Measurements from ENCODE around the gene TSBP1. TPM values are rescaled to one million over a fixed set of nuclear protein-coding genes. Genes with fewer than 3 reads are reported as not detected.

TSBP1 gene
- total RNA-seq, 1 donor = not detected

DNA sequence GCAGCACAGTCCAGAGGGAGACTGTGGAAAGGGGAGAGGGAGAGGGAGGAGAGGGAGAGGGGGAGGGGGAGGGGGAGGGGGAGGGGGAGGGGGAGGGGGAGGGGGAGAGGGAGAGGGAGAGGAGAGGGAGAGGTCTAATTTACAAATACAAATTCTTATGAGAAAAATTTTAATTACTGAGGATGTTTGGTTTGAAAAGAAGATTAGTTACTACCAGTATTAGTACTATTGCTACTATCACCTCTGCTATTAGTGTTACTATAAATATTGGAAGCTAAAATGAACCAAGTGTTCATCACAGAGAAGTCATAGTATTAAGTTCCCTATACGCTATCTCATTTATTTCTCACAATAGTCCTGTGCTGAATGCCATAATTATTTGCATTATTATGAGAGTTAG, 14.3 kb upstream of the TSBP1 start:
- H3K4me1 ChIP-seq (ENCODE audit: insufficient read depth, low read length) = no peaks in the 10 kb centered on the region
- no peaks in the 10 kb centered on the region for H4K20me1 ChIP-seq (ENCODE audit: insufficient read depth, low read length)
- H3K4me3 ChIP-seq (ENCODE audit: insufficient read depth, low read length) = no peak overlapping the region
- peaks cover 6% of the 10 kb centered on the region for H3K27me3 ChIP-seq (ENCODE audit: insufficient read depth, low read length)
- TF ChIP-seq, protein P1, sequence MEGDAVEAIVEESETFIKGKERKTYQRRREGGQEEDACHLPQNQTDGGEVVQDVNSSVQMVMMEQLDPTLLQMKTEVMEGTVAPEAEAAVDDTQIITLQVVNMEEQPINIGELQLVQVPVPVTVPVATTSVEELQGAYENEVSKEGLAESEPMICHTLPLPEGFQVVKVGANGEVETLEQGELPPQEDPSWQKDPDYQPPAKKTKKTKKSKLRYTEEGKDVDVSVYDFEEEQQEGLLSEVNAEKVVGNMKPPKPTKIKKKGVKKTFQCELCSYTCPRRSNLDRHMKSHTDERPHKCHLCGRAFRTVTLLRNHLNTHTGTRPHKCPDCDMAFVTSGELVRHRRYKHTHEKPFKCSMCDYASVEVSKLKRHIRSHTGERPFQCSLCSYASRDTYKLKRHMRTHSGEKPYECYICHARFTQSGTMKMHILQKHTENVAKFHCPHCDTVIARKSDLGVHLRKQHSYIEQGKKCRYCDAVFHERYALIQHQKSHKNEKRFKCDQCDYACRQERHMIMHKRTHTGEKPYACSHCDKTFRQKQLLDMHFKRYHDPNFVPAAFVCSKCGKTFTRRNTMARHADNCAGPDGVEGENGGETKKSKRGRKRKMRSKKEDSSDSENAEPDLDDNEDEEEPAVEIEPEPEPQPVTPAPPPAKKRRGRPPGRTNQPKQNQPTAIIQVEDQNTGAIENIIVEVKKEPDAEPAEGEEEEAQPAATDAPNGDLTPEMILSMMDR (IDR thresholded peaks at IDR 0.05; ENCODE audit: extremely low read depth, low read depth, low read length) = no peak
- no peaks in the 10 kb centered on the region for H3K9me3 ChIP-seq (ENCODE audit: low read depth, low read length)
- no peak overlapping the region for H2AFZ ChIP-seq (ENCODE audit: low read length)
- DNase-seq (ENCODE audit: insufficient read length, low spot score, missing footprints) = no peak
- H3K27ac ChIP-seq (ENCODE audit: low read depth, low read length) = no peak overlapping the region
- no peak overlapping the region for H3K4me2 ChIP-seq (ENCODE audit: insufficient read depth, low read length)
- no peaks in the 10 kb centered on the region for H3K79me2 ChIP-seq (ENCODE audit: insufficient read depth, low read length)
- H3K36me3 ChIP-seq (ENCODE audit: insufficient read depth, low read length) = no peaks in the 10 kb centered on the region

DNA sequence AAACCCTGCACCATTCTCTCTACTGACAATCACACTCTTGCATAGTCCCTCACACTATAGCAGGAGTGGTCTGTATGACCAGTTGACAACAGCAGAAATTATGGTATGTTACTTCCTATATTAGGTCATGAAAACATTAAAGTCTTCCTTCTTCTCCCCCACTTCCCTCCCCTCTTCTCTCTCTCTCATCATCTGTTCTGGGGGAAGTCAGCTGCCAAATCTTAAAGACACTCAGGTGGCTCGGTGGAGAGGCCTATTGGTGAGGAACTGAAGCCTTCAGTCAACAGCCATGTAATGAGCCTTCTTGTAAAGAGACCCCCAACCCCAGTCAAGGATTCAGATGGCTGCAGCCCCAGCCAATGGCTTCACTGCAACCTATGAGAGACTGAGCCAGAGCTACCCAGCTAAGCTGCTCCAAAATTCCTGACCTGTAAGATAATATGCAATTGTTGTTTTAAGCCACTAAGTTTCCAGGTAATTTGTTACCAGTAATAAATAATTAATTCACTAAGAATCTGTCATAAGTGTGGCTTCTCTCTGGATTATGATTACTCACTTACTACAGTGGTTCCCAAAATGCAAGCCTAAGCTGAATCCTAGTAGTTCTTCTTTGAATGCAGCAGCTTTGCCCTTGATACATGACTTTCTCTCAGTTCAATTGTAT, 11.2 kb upstream of the TSBP1 start:
- Histone ChIP-seq H3K9me3 (ENCODE audit: low read depth, low read length) (no peaks in the 10 kb centered on the region), H3K4me2 (ENCODE audit: insufficient read depth, low read length) (no peak overlapping the region), H3K4me3 (ENCODE audit: insufficient read depth, low read length) (no peak overlapping the region), H3K27me3 (ENCODE audit: insufficient read depth, low read length) (no peaks in the 10 kb centered on the region), H3K79me2 (ENCODE audit: insufficient read depth, low read length) (no peaks in the 10 kb centered on the region), H4K20me1 (ENCODE audit: insufficient read depth, low read length) (no peaks in the 10 kb centered on the region), H2AFZ (ENCODE audit: low read length) (no peak overlapping the region), H3K27ac (ENCODE audit: low read depth, low read length) (no peak overlapping the region), H3K36me3 (ENCODE audit: insufficient read depth, low read length) (no peaks in the 10 kb centered on the region), H3K4me1 (ENCODE audit: insufficient read depth, low read length) (no peaks in the 10 kb centered on the region)
- no peak for DNase-seq (ENCODE audit: insufficient read length, low spot score, missing footprints)
- TF ChIP-seq, protein P1 (IDR thresholded peaks at IDR 0.05; ENCODE audit: extremely low read depth, low read depth, low read length) = no peak

DNA sequence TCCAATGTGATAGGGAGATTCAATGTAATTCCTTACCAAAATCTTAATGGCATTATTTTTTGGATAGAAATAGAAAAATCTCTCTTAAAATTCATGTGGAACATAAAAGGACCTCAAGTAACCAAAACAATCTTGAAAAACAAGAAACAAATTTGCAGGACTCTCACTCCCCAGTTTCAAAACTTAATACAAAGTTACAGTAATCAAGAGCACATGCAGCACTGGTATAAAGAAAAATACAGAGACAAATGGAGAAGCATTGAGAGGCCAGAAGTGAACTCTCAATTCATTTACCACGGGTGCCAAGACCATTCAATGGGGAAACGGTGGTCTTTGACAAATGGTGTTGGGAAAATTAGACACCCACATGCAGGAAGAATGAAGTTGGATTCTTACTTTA, 7.8 kb upstream of the TSBP1 start:
- no peak overlapping the region for H3K4me3 ChIP-seq (ENCODE audit: insufficient read depth, low read length)
- no peak overlapping the region for H3K27ac ChIP-seq (ENCODE audit: low read depth, low read length)
- no peaks in the 10 kb centered on the region for H3K9me3 ChIP-seq (ENCODE audit: low read depth, low read length)
- TF ChIP-seq, protein P1 (IDR thresholded peaks at IDR 0.05; ENCODE audit: extremely low read depth, low read depth, low read length) = no peak
- H3K27me3 ChIP-seq (ENCODE audit: insufficient read depth, low read length) = no peaks in the 10 kb centered on the region
- no peaks in the 10 kb centered on the region for H3K36me3 ChIP-seq (ENCODE audit: insufficient read depth, low read length)
- no peak overlapping the region for H2AFZ ChIP-seq (ENCODE audit: low read length)
- no peak overlapping the region for H3K4me2 ChIP-seq (ENCODE audit: insufficient read depth, low read length)
- H4K20me1 ChIP-seq (ENCODE audit: insufficient read depth, low read length) = no peaks in the 10 kb centered on the region
- no peaks in the 10 kb centered on the region for H3K79me2 ChIP-seq (ENCODE audit: insufficient read depth, low read length)
- DNase-seq (ENCODE audit: insufficient read length, low spot score, missing footprints) = no peak
- no peaks in the 10 kb centered on the region for H3K4me1 ChIP-seq (ENCODE audit: insufficient read depth, low read length)

DNA sequence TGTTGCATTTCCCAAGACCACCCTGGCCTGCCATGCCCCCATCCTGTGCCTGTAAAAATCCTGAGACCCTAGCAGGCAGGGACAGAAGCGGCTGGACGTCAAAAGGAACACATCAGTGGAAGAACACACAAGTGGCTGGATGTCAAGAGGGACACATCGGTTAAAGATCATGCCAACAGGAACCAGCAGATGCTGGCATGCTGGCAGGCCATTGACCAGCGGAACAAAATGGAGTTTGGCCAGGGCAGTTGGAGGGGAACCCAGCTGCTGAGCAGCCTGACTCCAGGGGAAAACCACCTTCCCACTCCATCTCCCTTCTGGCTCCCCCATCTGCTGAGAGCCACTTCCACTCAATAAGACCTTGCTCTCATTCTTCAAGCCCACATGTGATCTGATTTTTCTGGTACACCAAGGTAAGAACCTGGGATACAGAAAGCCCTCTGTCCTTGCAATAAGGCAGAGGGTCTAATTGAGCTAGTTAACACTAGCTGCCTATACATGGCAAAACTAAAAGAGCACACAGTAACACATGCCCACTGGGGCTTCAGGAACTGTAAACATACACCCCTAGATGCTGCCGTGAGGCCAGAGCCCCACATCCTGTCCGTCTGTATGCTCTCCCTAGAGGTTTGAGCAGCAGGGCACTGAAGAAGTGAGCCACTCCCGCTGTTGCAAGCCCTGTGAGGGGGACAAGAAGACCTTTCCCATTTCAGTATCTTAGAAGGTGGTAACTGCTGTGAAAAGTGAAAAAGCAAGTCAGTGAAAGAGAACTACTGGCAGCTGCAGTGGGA, 4.2 kb upstream of the TSBP1 start:
- Histone ChIP-seq H3K36me3 (ENCODE audit: insufficient read depth, low read length) (no peaks in the 10 kb centered on the region), H3K4me2 (ENCODE audit: insufficient read depth, low read length) (no peak overlapping the region), H3K27me3 (ENCODE audit: insufficient read depth, low read length) (no peaks in the 10 kb centered on the region), H3K9me3 (ENCODE audit: low read depth, low read length) (no peaks in the 10 kb centered on the region), H2AFZ (ENCODE audit: low read length) (no peak overlapping the region), H4K20me1 (ENCODE audit: insufficient read depth, low read length) (no peaks in the 10 kb centered on the region), H3K27ac (ENCODE audit: low read depth, low read length) (no peak overlapping the region), H3K4me1 (ENCODE audit: insufficient read depth, low read length) (no peaks in the 10 kb centered on the region), H3K79me2 (ENCODE audit: insufficient read depth, low read length) (no peaks in the 10 kb centered on the region), H3K4me3 (ENCODE audit: insufficient read depth, low read length) (no peak overlapping the region)
- no peak for DNase-seq (ENCODE audit: insufficient read length, low spot score, missing footprints)
- TF ChIP-seq, protein P1 (IDR thresholded peaks at IDR 0.05; ENCODE audit: extremely low read depth, low read depth, low read length) = no peak
